ENCODE data around the gene MYRIP.
"Not testable (repeated sequence)": the region's sequence is repeated elsewhere in the genome, so short reads cannot be mapped to it uniquely, and the experiment has no call there.

The MYRIP gene

GRCh38 chr3:40088527-40089170 is 279.2 kb downstream of the MYRIP start:
- no peak for DNase-seq

- no peak for DNase-seq
Observed at GRCh38 chr3:40096661-40097111, 287.3 kb downstream of the MYRIP start.

GRCh38 chr3:40097131-40098117 is 288.0 kb downstream of the MYRIP start:
- no peak for DNase-seq

- no peak for DNase-seq
Observed at GRCh38 chr3:40098261-40098759, 288.9 kb downstream of the MYRIP start.

- DNase-seq = no peak
Observed at GRCh38 chr3:40099871-40100270, 290.5 kb downstream of the MYRIP start.

- no peak for DNase-seq
Observed at GRCh38 chr3:40102182-40102581, 292.8 kb downstream of the MYRIP start.

GRCh38 chr3:40103829-40104228 is 294.4 kb downstream of the MYRIP start:
- no peak for DNase-seq

GRCh38 chr3:40104441-40104840 is 295.0 kb downstream of the MYRIP start:
- no peak for DNase-seq

GRCh38 chr3:40108643-40109042 is 299.2 kb downstream of the MYRIP start:
- DNase-seq = no peak

GRCh38 chr3:40109641-40110490 is 300.5 kb downstream of the MYRIP start:
- DNase-seq = no peak

GRCh38 chr3:40116478-40117177 is 307.2 kb downstream of the MYRIP start:
- DNase-seq = no peak

GRCh38 chr3:40118091-40118490 is 308.7 kb downstream of the MYRIP start:
- no peak for DNase-seq

- DNase-seq = no peak
Observed at GRCh38 chr3:40120067-40120692, 310.8 kb downstream of the MYRIP start.

GRCh38 chr3:40120806-40121205 is 311.4 kb downstream of the MYRIP start:
- DNase-seq = no peak

- no peak for DNase-seq
Observed at GRCh38 chr3:40124918-40125317, 315.5 kb downstream of the MYRIP start.

- no peak for DNase-seq
Observed at GRCh38 chr3:40128166-40128565, 318.8 kb downstream of the MYRIP start.

GRCh38 chr3:40129510-40129909 is 320.1 kb downstream of the MYRIP start:
- DNase-seq = no peak

GRCh38 chr3:40129981-40130380 is 320.6 kb downstream of the MYRIP start:
- DNase-seq = no peak

GRCh38 chr3:40130721-40131120 is 321.3 kb downstream of the MYRIP start:
- no peak for DNase-seq

- not testable (repeated sequence) for DNase-seq
Observed at GRCh38 chr3:40133886-40134575, 324.6 kb downstream of the MYRIP start.
